Measurements from ENCODE around the gene USP17L29.
"Not testable (repeated sequence)": the region's sequence is repeated elsewhere in the genome, so short reads cannot be mapped to it uniquely, and the experiment has no call there.

Gene USP17L29

DNA sequence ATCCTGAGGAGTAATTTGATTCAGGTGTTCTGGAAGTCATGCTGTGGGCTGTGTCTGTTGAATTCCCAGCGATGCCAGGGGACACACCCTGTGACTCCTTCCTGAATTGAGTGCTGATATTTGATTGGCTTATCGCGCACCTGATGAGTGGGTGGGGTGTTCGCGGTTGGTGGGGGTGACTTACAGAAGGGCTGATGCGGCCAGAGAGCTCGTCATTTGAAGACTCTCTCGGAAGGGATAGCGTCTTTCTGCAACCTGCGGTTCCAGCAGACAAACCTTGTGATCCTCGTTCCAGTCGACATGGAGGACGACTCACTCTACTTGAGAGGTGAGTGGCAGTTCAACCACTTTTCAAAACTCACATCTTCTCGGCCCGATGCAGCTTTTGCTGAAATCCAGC is at the start of gene USP17L29:
TSS of gene USP17L29 (plus strand) at position 301 of the 400 bp plus-strand sequence. CDS start at position 301, 0 bp downstream.
- H3K4me3 ChIP-seq (ENCODE audit: low read depth, low read length); H3K9me3 ChIP-seq (ENCODE audit: control insufficient read depth, low read length); H3K36me3 ChIP-seq (ENCODE audit: control insufficient read depth, insufficient read depth, low read length); H3K27ac ChIP-seq; H2AFZ ChIP-seq; H3K79me2 ChIP-seq; H3K9ac ChIP-seq; H3K4me2 ChIP-seq (ENCODE audit: low read length); H3K27me3 ChIP-seq (ENCODE audit: control insufficient read depth, insufficient read depth, low read length); H3K4me1 ChIP-seq: not testable (repeated sequence)

GRCh38 chr4:9324191-9324590 is 29.2 kb upstream of the USP17L29 start:
- H3K27me3 ChIP-seq (ENCODE audit: control insufficient read depth, insufficient read depth, low read length); H3K4me3 ChIP-seq (ENCODE audit: low read depth, low read length); H3K79me2 ChIP-seq; H3K9ac ChIP-seq; H3K9me3 ChIP-seq (ENCODE audit: control insufficient read depth, low read length); H3K36me3 ChIP-seq (ENCODE audit: control insufficient read depth, insufficient read depth, low read length); H3K4me1 ChIP-seq; H3K4me2 ChIP-seq (ENCODE audit: low read length); H2AFZ ChIP-seq; H3K27ac ChIP-seq: not testable (repeated sequence)

DNA sequence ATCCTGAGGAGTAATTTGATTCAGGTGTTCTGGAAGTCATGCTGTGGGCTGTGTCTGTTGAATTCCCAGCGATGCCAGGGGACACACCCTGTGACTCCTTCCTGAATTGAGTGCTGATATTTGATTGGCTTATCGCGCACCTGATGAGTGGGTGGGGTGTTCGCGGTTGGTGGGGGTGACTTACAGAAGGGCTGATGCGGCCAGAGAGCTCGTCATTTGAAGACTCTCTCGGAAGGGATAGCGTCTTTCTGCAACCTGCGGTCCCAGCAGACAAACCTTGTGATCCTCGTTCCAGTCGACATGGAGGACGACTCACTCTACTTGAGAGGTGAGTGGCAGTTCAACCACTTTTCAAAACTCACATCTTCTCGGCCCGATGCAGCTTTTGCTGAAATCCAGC is 28.6 kb upstream of the USP17L29 start, which contains the start of gene USP17L24:
TSS of gene USP17L24 (plus strand) at position 301 of the 400 bp plus-strand sequence. CDS start at position 301, 0 bp downstream.
- H3K27me3 ChIP-seq (ENCODE audit: control insufficient read depth, insufficient read depth, low read length); H3K79me2 ChIP-seq; H3K4me1 ChIP-seq; H3K4me3 ChIP-seq (ENCODE audit: low read depth, low read length); H2AFZ ChIP-seq; H3K9me3 ChIP-seq (ENCODE audit: control insufficient read depth, low read length); H3K9ac ChIP-seq; H3K4me2 ChIP-seq (ENCODE audit: low read length); H3K27ac ChIP-seq; H3K36me3 ChIP-seq (ENCODE audit: control insufficient read depth, insufficient read depth, low read length): not testable (repeated sequence)

DNA sequence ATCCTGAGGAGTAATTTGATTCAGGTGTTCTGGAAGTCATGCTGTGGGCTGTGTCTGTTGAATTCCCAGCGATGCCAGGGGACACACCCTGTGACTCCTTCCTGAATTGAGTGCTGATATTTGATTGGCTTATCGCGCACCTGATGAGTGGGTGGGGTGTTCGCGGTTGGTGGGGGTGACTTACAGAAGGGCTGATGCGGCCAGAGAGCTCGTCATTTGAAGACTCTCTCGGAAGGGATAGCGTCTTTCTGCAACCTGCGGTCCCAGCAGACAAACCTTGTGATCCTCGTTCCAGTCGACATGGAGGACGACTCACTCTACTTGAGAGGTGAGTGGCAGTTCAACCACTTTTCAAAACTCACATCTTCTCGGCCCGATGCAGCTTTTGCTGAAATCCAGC is 23.8 kb upstream of the USP17L29 start, which contains the start of gene USP17L25:
TSS of gene USP17L25 (plus strand) at position 301 of the 400 bp plus-strand sequence. CDS start at position 301, 0 bp downstream.
- H3K9me3 ChIP-seq (ENCODE audit: control insufficient read depth, low read length); H3K9ac ChIP-seq; H3K4me2 ChIP-seq (ENCODE audit: low read length); H3K27ac ChIP-seq; H3K4me3 ChIP-seq (ENCODE audit: low read depth, low read length); H3K27me3 ChIP-seq (ENCODE audit: control insufficient read depth, insufficient read depth, low read length); H3K4me1 ChIP-seq; H2AFZ ChIP-seq; H3K79me2 ChIP-seq; H3K36me3 ChIP-seq (ENCODE audit: control insufficient read depth, insufficient read depth, low read length): not testable (repeated sequence)

- H3K4me1 ChIP-seq; H3K27me3 ChIP-seq (ENCODE audit: control insufficient read depth, insufficient read depth, low read length); H2AFZ ChIP-seq; H3K4me3 ChIP-seq (ENCODE audit: low read depth, low read length); H3K9ac ChIP-seq; H3K36me3 ChIP-seq (ENCODE audit: control insufficient read depth, insufficient read depth, low read length); H3K4me2 ChIP-seq (ENCODE audit: low read length); H3K27ac ChIP-seq; H3K79me2 ChIP-seq; H3K9me3 ChIP-seq (ENCODE audit: control insufficient read depth, low read length): not testable (repeated sequence)
These were observed 19.1 kb upstream of the USP17L29 start, which contains the start of gene USP17L26 for GRCh38 chr4:9334358-9334757. Gene USP17L26, plus strand, starts transcription at chr4:9334658. Its CDS starts 0 bp downstream, at chr4:9334658.

DNA sequence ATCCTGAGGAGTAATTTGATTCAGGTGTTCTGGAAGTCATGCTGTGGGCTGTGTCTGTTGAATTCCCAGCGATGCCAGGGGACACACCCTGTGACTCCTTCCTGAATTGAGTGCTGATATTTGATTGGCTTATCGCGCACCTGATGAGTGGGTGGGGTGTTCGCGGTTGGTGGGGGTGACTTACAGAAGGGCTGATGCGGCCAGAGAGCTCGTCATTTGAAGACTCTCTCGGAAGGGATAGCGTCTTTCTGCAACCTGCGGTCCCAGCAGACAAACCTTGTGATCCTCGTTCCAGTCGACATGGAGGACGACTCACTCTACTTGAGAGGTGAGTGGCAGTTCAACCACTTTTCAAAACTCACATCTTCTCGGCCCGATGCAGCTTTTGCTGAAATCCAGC is 14.3 kb upstream of the USP17L29 start, which contains the start of gene USP17L5:
TSS of gene USP17L5 (plus strand) at position 301 of the 400 bp plus-strand sequence. CDS start at position 301, 0 bp downstream.
- not testable (repeated sequence) for H3K79me2 ChIP-seq; H3K36me3 ChIP-seq (ENCODE audit: control insufficient read depth, insufficient read depth, low read length); H3K9ac ChIP-seq; H3K27ac ChIP-seq; H2AFZ ChIP-seq; H3K4me2 ChIP-seq (ENCODE audit: low read length); H3K9me3 ChIP-seq (ENCODE audit: control insufficient read depth, low read length); H3K4me3 ChIP-seq (ENCODE audit: low read depth, low read length); H3K4me1 ChIP-seq; H3K27me3 ChIP-seq (ENCODE audit: control insufficient read depth, insufficient read depth, low read length)

GRCh38 chr4:9343848-9344247 is 9.6 kb upstream of the USP17L29 start, which contains the start of gene USP17L27:
Gene USP17L27, plus strand, starts transcription at chr4:9344148. Its CDS starts 0 bp downstream, at chr4:9344148.
- H2AFZ ChIP-seq; H3K4me3 ChIP-seq (ENCODE audit: low read depth, low read length); H3K79me2 ChIP-seq; H3K9ac ChIP-seq; H3K9me3 ChIP-seq (ENCODE audit: control insufficient read depth, low read length); H3K27me3 ChIP-seq (ENCODE audit: control insufficient read depth, insufficient read depth, low read length); H3K27ac ChIP-seq; H3K4me1 ChIP-seq; H3K36me3 ChIP-seq (ENCODE audit: control insufficient read depth, insufficient read depth, low read length); H3K4me2 ChIP-seq (ENCODE audit: low read length): not testable (repeated sequence)

GRCh38 chr4:9348593-9348992 is 4.8 kb upstream of the USP17L29 start, which contains the start of gene USP17L28:
Gene USP17L28, plus strand, starts transcription at chr4:9348893. Its CDS starts 0 bp downstream, at chr4:9348893.
- H3K36me3 ChIP-seq (ENCODE audit: control insufficient read depth, insufficient read depth, low read length); H3K9ac ChIP-seq; H3K4me2 ChIP-seq (ENCODE audit: low read length); H3K27me3 ChIP-seq (ENCODE audit: control insufficient read depth, insufficient read depth, low read length); H3K27ac ChIP-seq; H3K4me3 ChIP-seq (ENCODE audit: low read depth, low read length); H3K4me1 ChIP-seq; H2AFZ ChIP-seq; H3K9me3 ChIP-seq (ENCODE audit: control insufficient read depth, low read length); H3K79me2 ChIP-seq: not testable (repeated sequence)

DNA sequence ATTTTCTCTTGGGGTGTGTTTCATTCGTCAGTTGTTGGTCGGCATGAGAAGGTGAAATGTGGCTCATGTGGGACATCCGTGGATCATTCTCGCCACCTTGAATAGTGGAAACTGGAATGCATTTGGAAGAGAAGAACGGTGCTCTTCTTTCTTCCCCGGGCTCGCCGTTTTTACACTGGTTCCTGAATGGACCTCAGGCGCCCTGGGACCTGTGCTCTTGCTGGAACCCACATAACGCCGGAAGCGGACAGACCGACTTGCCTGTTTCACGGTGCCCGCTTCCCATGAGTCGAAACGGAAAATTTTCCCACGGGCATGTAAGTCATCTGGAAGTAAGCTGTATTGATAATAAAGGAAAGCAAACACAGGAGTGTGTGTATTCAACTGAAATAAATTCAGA is 2.6 kb upstream of the USP17L29 start:
- H3K36me3 ChIP-seq (ENCODE audit: control insufficient read depth, insufficient read depth, low read length); H2AFZ ChIP-seq; H3K9me3 ChIP-seq (ENCODE audit: control insufficient read depth, low read length); H3K9ac ChIP-seq; H3K27me3 ChIP-seq (ENCODE audit: control insufficient read depth, insufficient read depth, low read length); H3K4me3 ChIP-seq (ENCODE audit: low read depth, low read length); H3K4me2 ChIP-seq (ENCODE audit: low read length); H3K4me1 ChIP-seq; H3K27ac ChIP-seq; H3K79me2 ChIP-seq: not testable (repeated sequence)

DNA sequence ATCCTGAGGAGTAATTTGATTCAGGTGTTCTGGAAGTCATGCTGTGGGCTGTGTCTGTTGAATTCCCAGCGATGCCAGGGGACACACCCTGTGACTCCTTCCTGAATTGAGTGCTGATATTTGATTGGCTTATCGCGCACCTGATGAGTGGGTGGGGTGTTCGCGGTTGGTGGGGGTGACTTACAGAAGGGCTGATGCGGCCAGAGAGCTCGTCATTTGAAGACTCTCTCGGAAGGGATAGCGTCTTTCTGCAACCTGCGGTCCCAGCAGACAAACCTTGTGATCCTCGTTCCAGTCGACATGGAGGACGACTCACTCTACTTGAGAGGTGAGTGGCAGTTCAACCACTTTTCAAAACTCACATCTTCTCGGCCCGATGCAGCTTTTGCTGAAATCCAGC is 9.4 kb downstream of the USP17L29 start, which contains the start of gene USP17L30:
TSS of gene USP17L30 (plus strand) at position 301 of the 400 bp plus-strand sequence. CDS start at position 301, 0 bp downstream.
- not testable (repeated sequence) for H3K4me3 ChIP-seq (ENCODE audit: low read depth, low read length); H3K27me3 ChIP-seq (ENCODE audit: control insufficient read depth, insufficient read depth, low read length); H3K4me1 ChIP-seq; H3K27ac ChIP-seq; H3K79me2 ChIP-seq; H3K9me3 ChIP-seq (ENCODE audit: control insufficient read depth, low read length); H3K36me3 ChIP-seq (ENCODE audit: control insufficient read depth, insufficient read depth, low read length); H3K9ac ChIP-seq; H2AFZ ChIP-seq; H3K4me2 ChIP-seq (ENCODE audit: low read length)

DNA sequence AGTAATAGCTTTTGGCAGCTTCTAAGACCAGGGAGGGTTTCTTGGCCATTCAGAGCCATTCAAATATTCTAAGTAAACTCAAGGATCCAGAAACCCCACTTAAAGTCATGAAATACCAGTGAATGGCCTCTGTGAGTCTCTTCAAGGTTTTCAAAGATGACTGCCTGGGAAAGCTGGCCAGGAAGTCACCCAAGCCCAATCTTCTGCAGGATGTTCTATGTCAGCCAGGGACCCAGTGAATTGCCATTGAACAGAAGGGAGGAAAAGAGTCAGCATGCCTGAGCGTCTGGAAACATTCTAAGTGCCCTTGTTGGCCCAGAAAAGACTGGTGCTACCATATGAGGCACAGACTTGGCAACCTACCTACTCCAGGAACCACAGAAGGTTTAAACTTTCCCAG is 26.4 kb downstream of the USP17L29 start:
- not testable (repeated sequence) for H3K27me3 ChIP-seq (ENCODE audit: control insufficient read depth, insufficient read depth, low read length); H3K9me3 ChIP-seq (ENCODE audit: control insufficient read depth, low read length); H2AFZ ChIP-seq; H3K27ac ChIP-seq; H3K4me1 ChIP-seq; H3K9ac ChIP-seq; H3K4me2 ChIP-seq (ENCODE audit: low read length); H3K79me2 ChIP-seq; H3K36me3 ChIP-seq (ENCODE audit: control insufficient read depth, insufficient read depth, low read length); H3K4me3 ChIP-seq (ENCODE audit: low read depth, low read length)
